AG09309 (cell line): ENCODE data around the gene SYTL5.

Experiments
- DNase-seq: peaks from one replicate; pipeline ENCODE4 v3.0.0-alpha.2; 2010; ENCODE audit warnings: low read depth
- H3K4me3 ChIP-seq: 2 replicates; pipeline ENCODE4 v1.5.1; 2011; ENCODE audit warnings: mild to moderate bottlenecking, low read depth, low read length, moderate library complexity; ENCODE audit not compliant: control insufficient read depth
- TF ChIP-seq, protein P1 (sequence below): IDR thresholded peaks from 2 replicates; pipeline ENCODE4 v1.5.1; 2011; ENCODE audit warnings: mild to moderate bottlenecking, low read depth, low read length, inconsistent platforms; ENCODE audit not compliant: insufficient read depth, control insufficient read depth; ENCODE audit errors: missing control alignments

SYTL5 gene

GRCh38 chrX:38105216-38105725, 98.9 kb downstream of the SYTL5 start:
- TF ChIP-seq, protein P1, sequence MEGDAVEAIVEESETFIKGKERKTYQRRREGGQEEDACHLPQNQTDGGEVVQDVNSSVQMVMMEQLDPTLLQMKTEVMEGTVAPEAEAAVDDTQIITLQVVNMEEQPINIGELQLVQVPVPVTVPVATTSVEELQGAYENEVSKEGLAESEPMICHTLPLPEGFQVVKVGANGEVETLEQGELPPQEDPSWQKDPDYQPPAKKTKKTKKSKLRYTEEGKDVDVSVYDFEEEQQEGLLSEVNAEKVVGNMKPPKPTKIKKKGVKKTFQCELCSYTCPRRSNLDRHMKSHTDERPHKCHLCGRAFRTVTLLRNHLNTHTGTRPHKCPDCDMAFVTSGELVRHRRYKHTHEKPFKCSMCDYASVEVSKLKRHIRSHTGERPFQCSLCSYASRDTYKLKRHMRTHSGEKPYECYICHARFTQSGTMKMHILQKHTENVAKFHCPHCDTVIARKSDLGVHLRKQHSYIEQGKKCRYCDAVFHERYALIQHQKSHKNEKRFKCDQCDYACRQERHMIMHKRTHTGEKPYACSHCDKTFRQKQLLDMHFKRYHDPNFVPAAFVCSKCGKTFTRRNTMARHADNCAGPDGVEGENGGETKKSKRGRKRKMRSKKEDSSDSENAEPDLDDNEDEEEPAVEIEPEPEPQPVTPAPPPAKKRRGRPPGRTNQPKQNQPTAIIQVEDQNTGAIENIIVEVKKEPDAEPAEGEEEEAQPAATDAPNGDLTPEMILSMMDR = no peak
- DNase-seq = no peak
- H3K4me3 ChIP-seq = no peak overlapping the region

DNA sequence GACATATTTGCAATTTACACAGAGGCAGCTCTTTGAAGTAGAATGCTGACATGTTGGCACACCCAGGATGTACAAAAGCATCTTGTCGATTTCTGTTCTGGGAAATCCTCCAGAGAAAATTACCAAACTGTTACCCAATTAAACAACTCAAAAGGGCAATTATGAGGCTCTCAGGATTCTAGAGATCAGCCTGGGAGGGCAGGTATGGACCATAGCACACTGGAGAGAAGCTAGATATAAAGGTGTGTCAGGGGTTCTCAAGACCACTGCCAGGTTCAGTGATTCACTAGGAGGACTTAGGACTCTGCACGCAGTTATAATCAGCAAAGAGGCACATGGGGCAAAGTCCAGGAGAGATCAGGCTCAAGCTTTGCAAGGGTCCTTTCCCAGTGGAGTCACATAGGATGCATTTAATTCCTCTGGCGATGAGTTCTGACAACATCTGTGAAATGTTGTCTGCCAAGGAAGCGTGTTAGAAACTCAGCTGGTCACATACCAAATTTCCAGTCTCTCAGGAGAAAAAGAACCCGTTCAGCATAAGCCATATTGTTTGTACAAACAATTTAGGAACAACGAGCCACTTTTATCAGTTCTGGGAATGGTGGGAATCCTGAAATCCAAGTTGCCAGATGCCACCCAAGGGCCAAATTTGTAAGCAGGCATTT, 100.8 kb downstream of the SYTL5 start:
- TF ChIP-seq, protein P1 = no peak
- no peak overlapping the region for H3K4me3 ChIP-seq
- no peak for DNase-seq

DNA sequence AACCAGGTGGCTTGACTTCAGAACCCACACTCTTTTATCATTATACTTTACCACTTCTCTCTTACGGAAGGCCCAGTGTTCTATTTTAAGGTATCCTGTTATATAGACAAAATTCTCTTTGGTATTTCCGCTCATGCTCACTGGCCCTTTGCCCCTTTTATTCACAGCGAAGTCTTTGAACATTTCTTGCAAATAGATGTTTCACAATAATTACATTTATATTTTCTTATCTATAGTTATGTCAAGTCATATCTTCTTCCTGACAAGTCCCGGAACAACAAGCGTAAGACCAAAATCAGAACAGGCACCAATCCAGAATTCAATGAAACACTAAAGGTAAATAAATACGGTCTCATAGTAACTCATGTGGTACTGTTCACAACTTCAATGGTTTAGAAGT, 102.0 kb downstream of the SYTL5 start:
- H3K4me3 ChIP-seq = no peak overlapping the region
- TF ChIP-seq, protein P1 = no peak
- DNase-seq = no peak

- no peak overlapping the region for H3K4me3 ChIP-seq
- DNase-seq = no peak
- TF ChIP-seq, protein P1 = no peak
Observed at GRCh38 chrX:38109042-38109898, 102.9 kb downstream of the SYTL5 start.

GRCh38 chrX:38110231-38110630, 103.9 kb downstream of the SYTL5 start:
- TF ChIP-seq, protein P1 = no peak
- no peak overlapping the region for H3K4me3 ChIP-seq
- no peak for DNase-seq

DNA sequence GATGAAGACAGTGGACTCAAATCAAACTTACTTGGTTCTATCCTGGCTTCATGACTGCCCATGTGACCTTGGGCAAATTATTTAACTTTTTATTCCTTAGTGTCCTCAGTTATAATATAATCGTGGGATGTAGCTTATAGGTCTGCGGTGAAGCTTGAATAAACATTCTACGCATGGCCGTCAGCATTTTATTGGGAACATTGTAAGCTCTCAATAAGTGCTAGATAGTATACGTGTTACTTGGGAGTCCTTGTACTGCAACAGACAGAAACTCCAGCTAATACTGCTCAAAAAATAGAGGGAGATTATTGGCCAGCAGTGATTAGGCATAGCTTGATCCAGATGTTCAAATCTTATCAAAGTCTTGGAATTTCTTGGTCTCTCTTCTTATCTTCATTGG, 104.8 kb downstream of the SYTL5 start:
- TF ChIP-seq, protein P1 = no peak
- H3K4me3 ChIP-seq = no peak overlapping the region
- DNase-seq = no peak
